Measurements from ENCODE around the gene PLCB3.

DNA sequence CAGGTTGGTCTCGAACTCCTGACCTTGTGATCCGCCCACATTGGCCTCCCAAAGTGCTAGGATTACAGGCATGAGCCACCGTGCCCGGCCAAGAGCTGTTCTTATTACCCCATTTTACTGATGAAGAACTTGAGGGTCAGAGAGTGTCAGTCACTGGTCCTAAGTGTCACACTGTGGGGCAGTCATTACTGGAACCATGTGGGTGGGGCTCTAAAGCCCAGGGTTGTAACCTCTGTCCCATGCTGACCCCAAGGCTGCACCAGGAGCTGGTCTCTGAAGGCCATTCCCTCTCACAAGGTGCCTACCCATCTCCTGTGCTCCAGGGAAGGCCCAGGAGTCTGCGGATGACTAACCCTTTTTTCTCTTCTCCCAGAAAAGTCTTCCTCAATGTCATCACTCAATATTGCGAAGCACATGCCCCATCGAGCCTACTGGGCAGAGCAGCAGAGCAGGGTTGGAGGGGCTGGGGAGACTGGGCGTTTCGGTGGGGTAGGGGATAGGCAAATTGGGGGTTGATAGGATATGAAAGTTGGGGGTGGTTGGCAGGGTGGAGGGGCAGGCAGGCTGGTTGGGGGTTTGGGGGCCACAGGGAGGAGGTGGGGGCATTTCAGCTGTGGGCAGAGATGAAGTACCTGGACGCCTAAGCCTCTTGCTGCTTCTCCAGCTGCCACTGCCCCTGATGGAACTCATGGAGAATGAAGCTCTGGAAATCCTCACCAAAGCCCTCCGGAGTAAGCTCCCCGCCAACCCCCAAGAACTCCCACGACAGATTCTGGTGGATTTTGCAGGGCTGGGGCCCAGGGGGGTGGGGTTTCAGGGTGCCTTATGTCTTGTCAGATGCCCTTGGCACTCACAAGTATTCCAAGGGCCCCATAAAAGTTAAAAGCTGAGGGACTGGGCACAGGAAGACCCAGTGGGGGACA, 52.0 kb downstream of the PLCB3 start:
- TF ChIP-seq, protein P1, sequence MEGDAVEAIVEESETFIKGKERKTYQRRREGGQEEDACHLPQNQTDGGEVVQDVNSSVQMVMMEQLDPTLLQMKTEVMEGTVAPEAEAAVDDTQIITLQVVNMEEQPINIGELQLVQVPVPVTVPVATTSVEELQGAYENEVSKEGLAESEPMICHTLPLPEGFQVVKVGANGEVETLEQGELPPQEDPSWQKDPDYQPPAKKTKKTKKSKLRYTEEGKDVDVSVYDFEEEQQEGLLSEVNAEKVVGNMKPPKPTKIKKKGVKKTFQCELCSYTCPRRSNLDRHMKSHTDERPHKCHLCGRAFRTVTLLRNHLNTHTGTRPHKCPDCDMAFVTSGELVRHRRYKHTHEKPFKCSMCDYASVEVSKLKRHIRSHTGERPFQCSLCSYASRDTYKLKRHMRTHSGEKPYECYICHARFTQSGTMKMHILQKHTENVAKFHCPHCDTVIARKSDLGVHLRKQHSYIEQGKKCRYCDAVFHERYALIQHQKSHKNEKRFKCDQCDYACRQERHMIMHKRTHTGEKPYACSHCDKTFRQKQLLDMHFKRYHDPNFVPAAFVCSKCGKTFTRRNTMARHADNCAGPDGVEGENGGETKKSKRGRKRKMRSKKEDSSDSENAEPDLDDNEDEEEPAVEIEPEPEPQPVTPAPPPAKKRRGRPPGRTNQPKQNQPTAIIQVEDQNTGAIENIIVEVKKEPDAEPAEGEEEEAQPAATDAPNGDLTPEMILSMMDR (IDR thresholded peaks at IDR 0.05), result no peak
- TF ChIP-seq POLR2A (IDR thresholded peaks at IDR 0.05), result no peak
